MCF 10A (cell line): ENCODE data around the gene RAD51B. TPM values are rescaled to one million over a fixed set of nuclear protein-coding genes. Genes with fewer than 3 reads are reported as not detected.
"Not testable (repeated sequence)": the region's sequence is repeated elsewhere in the genome, so short reads cannot be mapped to it uniquely, and the experiment has no call there.

Source experiments
- BruUV-seq: library from RNA; stranded (reverse); fragments of 400-500 nt; replicated peaks from 2 replicates; lab custom pipeline; 2021; lab: Mats Ljungman, UMichigan
- CTCF ChIA-PET: fragments of 300-600 bp; sonication (Branson Sonifier 250); formaldehyde crosslinking; extraction: SDS; loops from one replicate; lab custom pipeline; 2021; ENCODE audit warnings: antibody characterized with exemption, inconsistent platforms; lab: Yijun Ruan, JAX
- POLR2A ChIA-PET: fragments of 300-600, 350-650 bp; sonication (Branson Sonifier 250); formaldehyde crosslinking; extraction: SDS; loops from one replicate; lab custom pipeline; 2020; ENCODE audit warnings: antibody characterized with exemption, inconsistent platforms; lab: Yijun Ruan, JAX
- DNase-seq: peaks from one replicate; pipeline ENCODE4 v3.0.0-alpha.2; 2018; ENCODE audit not compliant: unreplicated experiment
- H3K27ac Mint-ChIP-seq: one replicate; pipeline ENCODE4 v1.8.0; 2022; ENCODE audit warnings: mild to moderate bottlenecking, low read depth, mixed read lengths; ENCODE audit not compliant: unreplicated experiment
- H3K27me3 Mint-ChIP-seq: one replicate; pipeline ENCODE4 v1.8.0; 2022; ENCODE audit warnings: mixed read lengths; ENCODE audit not compliant: insufficient read depth, unreplicated experiment
- H3K36me3 Mint-ChIP-seq: one replicate; pipeline ENCODE4 v1.8.0; 2022; ENCODE audit warnings: mild to moderate bottlenecking, moderate library complexity, mixed read lengths; ENCODE audit not compliant: insufficient read depth, unreplicated experiment
- H3K4me1 Mint-ChIP-seq: one replicate; pipeline ENCODE4 v1.8.0; 2022; ENCODE audit warnings: mixed read lengths; ENCODE audit not compliant: insufficient read depth, unreplicated experiment
- H3K4me3 Mint-ChIP-seq: one replicate; pipeline ENCODE4 v1.8.0; 2022; ENCODE audit warnings: mild to moderate bottlenecking, moderate library complexity, mixed read lengths; ENCODE audit not compliant: unreplicated experiment
- H3K9me3 Mint-ChIP-seq: one replicate; pipeline ENCODE4 v1.8.0; 2022; ENCODE audit warnings: mixed read lengths; ENCODE audit not compliant: unreplicated experiment
- intact Hi-C: fragments of 100-400 bp; cut with micrococcal nuclease; formaldehyde crosslinking; loops from 2 replicates; pipeline ENCODE4 v1.14.1; 2022
- total RNA-seq: library from RNA; stranded (reverse); gene quantifications from 2 replicates; pipeline ENCODE4 v1.2.3, GENCODE V29; 2022
- TF ChIP-seq, protein P1 (sequence below): fragments of 200-600 bp; IDR thresholded peaks from one replicate; pipeline ENCODE4 v1.8.0; 2022; ENCODE audit warnings: antibody characterized with exemption, mild to moderate bottlenecking; ENCODE audit not compliant: unreplicated experiment

The RAD51B gene
- total RNA-seq, 1 experiment from 2014 or later = 14.6 TPM

DNA sequence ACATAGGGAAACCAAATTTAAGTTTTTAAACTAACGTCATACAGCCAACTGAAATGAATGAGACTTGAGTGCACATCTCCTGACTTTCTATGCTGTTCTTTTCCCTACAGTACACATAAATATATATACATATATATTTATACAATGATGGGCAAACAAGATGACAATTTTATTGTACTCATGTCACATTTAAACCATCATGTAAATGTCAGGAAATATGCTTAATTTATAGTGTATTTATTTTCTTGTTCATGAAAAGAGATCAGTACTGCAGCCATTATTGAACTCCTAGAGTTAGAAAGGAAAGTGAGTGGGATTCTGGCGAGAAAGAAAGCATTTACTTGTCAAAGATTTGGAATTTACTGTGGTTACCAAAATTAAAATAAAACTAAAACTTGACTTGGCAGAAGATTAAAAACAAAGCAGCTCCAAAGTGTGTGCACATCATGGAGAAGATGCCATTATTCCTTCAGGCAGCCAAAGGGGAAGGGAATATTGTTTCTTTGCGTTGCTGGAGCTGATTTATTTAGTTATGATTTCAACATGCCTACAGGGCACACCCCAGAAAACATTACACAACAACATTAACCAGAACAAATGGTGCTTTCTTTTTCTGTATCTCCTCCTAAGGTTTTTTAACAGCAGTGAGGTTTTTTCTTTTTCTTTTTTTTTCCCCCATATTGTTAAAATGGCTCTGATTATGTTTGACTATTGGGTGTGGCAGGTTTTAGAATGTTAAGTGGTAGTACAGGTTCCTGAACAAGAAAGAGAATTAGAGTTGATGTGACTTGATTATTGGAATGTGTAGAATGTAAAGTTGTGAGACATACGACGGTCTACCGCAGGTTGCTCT, 144.6 kb downstream of the RAD51B start:
- Mint-ChIP-seq H3K36me3 (peaks cover 6% of the 10 kb centered on the region), H3K4me3 (peak overlapping the region; percentile 52), H3K4me1 (peaks cover 32% of the 10 kb centered on the region), H3K27me3 (no peaks in the 10 kb centered on the region), H3K9me3 (peaks cover 7% of the 10 kb centered on the region), H3K27ac (peak overlapping the region; percentile 91)
- no TSS peak for BruUV-seq
- TF ChIP-seq, protein P1, sequence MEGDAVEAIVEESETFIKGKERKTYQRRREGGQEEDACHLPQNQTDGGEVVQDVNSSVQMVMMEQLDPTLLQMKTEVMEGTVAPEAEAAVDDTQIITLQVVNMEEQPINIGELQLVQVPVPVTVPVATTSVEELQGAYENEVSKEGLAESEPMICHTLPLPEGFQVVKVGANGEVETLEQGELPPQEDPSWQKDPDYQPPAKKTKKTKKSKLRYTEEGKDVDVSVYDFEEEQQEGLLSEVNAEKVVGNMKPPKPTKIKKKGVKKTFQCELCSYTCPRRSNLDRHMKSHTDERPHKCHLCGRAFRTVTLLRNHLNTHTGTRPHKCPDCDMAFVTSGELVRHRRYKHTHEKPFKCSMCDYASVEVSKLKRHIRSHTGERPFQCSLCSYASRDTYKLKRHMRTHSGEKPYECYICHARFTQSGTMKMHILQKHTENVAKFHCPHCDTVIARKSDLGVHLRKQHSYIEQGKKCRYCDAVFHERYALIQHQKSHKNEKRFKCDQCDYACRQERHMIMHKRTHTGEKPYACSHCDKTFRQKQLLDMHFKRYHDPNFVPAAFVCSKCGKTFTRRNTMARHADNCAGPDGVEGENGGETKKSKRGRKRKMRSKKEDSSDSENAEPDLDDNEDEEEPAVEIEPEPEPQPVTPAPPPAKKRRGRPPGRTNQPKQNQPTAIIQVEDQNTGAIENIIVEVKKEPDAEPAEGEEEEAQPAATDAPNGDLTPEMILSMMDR = no peak
- peak; percentile 74 for DNase-seq
- ChIA-PET POLR2A (interaction anchor here (0.7 to 1.8 kb wide), 17 partner anchors 9 to 1143 kb away, joined by 3 to 7 read pairs (median 4); no protein-coding TSS in a partner anchor), CTCF (interaction anchor here (0.9 kb wide), 1 partner anchor 271 kb away, joined by 3 read pairs; no protein-coding TSS in a partner anchor)
- intact Hi-C loops = no loop called here

DNA sequence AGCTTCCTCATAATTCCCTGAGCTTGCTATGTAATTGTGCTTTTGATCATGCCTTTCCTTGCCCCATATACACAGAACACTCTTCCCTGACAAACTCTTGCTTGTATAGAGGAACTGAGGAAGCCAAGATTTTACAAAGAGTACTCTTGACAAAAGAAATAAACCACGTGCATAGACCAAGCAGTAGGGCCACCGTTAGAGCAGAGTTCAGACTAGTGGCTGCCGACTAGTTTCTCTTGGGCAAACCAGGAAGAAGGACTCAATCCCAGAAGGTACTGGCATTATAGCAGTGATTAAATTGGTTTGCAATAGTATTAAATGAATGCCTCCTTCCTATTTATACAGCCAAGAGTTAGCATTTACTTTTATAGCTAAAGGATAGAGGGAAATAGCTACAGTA, 146.1 kb downstream of the RAD51B start:
- H3K36me3 Mint-ChIP-seq = peaks cover 6% of the 10 kb centered on the region
- DNase-seq = no peak
- no TSS peak for BruUV-seq
- intact Hi-C loops = no loop called here
- TF ChIP-seq, protein P1 = no peak
- ChIA-PET CTCF (interaction anchor here (0.9 to 2.2 kb wide), 4 partner anchors 21 to 851 kb away, joined by 3 to 7 read pairs (median 4); no protein-coding TSS in a partner anchor), POLR2A (interaction anchor here (0.9 to 1.8 kb wide), 5 partner anchors 51 to 283 kb away, joined by 3 to 7 read pairs (median 3); no protein-coding TSS in a partner anchor)
- H3K4me1 Mint-ChIP-seq = peaks cover 32% of the 10 kb centered on the region
- no peaks in the 10 kb centered on the region for H3K27me3 Mint-ChIP-seq
- H3K27ac Mint-ChIP-seq = peak overlapping the region; percentile 91
- peak overlapping the region; percentile 52 for H3K4me3 Mint-ChIP-seq
- H3K9me3 Mint-ChIP-seq = peaks cover 7% of the 10 kb centered on the region

DNA sequence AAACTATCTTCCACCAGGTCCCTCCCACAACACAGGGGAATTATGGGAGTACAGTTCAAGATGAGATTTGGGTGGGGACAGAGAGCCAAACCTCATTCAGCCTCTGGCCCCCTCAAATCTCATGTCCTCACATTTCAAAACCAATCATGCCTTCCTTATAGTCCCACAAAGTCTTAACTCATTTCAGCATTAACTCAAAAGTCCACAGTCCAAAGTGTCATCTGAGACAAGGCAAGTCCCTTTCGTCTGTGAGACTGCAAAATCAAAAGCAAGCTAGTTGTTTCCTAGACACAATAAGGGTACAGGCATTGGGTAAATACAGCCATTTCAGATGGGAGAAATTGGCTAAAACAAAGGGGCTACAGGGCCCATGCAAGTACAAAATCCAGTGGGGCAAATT, 147.6 kb downstream of the RAD51B start:
- Mint-ChIP-seq H3K4me3 (no peak overlapping the region), H3K9me3 (peaks cover 7% of the 10 kb centered on the region), H3K36me3 (peaks cover 6% of the 10 kb centered on the region), H3K27me3 (no peaks in the 10 kb centered on the region), H3K4me1 (peaks cover 27% of the 10 kb centered on the region), H3K27ac (no peak overlapping the region)
- TF ChIP-seq, protein P1 = no peak
- ChIA-PET POLR2A (interaction anchor here (0.7 kb wide), 1 partner anchor 262 kb away, joined by 5 read pairs; no protein-coding TSS in a partner anchor), CTCF (interaction anchor here (0.6 to 2.2 kb wide), 2 partner anchors 33 to 177 kb away, joined by 3 to 7 read pairs; no protein-coding TSS in a partner anchor)
- intact Hi-C loops = no loop called here
- no peak for DNase-seq
- no TSS peak for BruUV-seq

DNA sequence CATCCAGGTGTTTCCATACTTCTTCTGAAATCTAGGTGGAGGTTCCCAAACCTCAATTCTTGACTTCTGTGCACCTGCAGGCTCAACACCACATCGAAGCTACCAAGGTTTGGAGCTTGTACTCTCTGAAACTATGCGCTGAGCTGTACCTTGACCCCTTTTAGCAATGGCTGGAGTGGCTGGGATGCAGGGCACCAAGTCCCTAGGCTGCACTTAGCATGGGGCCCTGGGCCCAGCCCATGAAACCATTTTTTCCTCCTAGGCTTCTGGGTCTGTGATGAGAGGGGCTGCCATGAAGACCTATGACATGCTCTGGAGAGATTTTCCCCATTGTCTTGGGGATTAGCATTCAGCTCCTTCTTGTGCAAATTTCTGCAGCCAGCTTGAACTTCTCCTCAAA, 148.4 kb downstream of the RAD51B start:
- H3K4me3 Mint-ChIP-seq, CTCF ChIA-PET: not testable (repeated sequence)

More for the DNA sequence above, 148.4 kb downstream of the RAD51B start:
- H3K27ac Mint-ChIP-seq, DNase-seq, intact Hi-C loops, POLR2A ChIA-PET, H3K36me3 Mint-ChIP-seq, H3K9me3 Mint-ChIP-seq, H3K27me3 Mint-ChIP-seq, BruUV-seq: not testable (repeated sequence)
- peaks cover 24% of the 10 kb centered on the region for H3K4me1 Mint-ChIP-seq
